Naive thymus-derived CD8-positive, alpha-beta T cell (primary cell): Measurements from ENCODE around the gene HECTD1. TPM values are rescaled to one million over a fixed set of nuclear protein-coding genes. Genes with fewer than 3 reads are reported as not detected.
"Not testable (repeated sequence)": the region's sequence is repeated elsewhere in the genome, so short reads cannot be mapped to it uniquely, and the experiment has no call there.

Source experiments
- ATAC-seq, 2 donors: fragments of 150-1000 bp; cut with Tn5 transposase in 1 of 2; sonication (Bioruptor Pico), chemical (Tn5 transposase) in 1 of 2; 1 replicate in 1 of 2; 2 replicates in 1 of 2; pipeline ENCODE4 v1.10.0; 2021; ENCODE audit warnings: mild to moderate bottlenecking in 2 of 2, moderate library complexity in 2 of 2
- POLR2A ChIA-PET: fragments of 350-600 bp; sonication (Branson Sonifier 250); formaldehyde crosslinking; loops from one replicate; lab custom pipeline; 2021; ENCODE audit warnings: antibody characterized with exemption; lab: Charles Lee
- DNase-seq, 10 donors: peaks; one replicate each; pipeline versions ENCODE4 v3.0.0 to v3.0.0-alpha.2; 2020 to 2022
- H3K27ac Mint-ChIP-seq, 10 donors: one replicate each; pipeline ENCODE4 v1.8.0; 2020 to 2022; ENCODE audit warnings: mild to moderate bottlenecking in 10 of 10, mixed read lengths in 10 of 10, moderate library complexity in 4 of 10, inconsistent platforms in 1 of 10
- H3K27me3 Mint-ChIP-seq, 5 donors: one replicate each; pipeline ENCODE4 v1.8.0; 2021 to 2022; ENCODE audit warnings: mixed read lengths in 5 of 5
- H3K36me3 Mint-ChIP-seq, 3 donors: one replicate each; pipeline ENCODE4 v1.8.0; 2020 to 2022; ENCODE audit warnings: mixed read lengths in 3 of 3, mild to moderate bottlenecking in 2 of 3, inconsistent platforms in 1 of 3
- H3K4me1 Mint-ChIP-seq, 4 donors: one replicate each; pipeline ENCODE4 v1.8.0; 2021 to 2022; ENCODE audit warnings: mixed read lengths in 4 of 4
- H3K4me3 Mint-ChIP-seq, 10 donors: one replicate each; pipeline ENCODE4 v1.8.0; 2020 to 2022; ENCODE audit warnings: mild to moderate bottlenecking in 10 of 10, mixed read lengths in 10 of 10, moderate library complexity in 6 of 10, inconsistent platforms in 1 of 10
- H3K9me3 Mint-ChIP-seq, 9 donors: one replicate each; pipeline ENCODE4 v1.8.0; 2020 to 2022; ENCODE audit warnings: mixed read lengths in 9 of 9, mild to moderate bottlenecking in 3 of 9, inconsistent platforms in 1 of 9, moderate library complexity in 1 of 9
- polyA plus RNA-seq, 3 donors: library from polyadenylated mRNA; unstranded; fragments of 300-500 nt; fragmentation: Illumina TruSeq; gene quantifications; one replicate each; pipeline ENCODE4 v1.2.3, GENCODE V29; 2021
- total RNA-seq, 8 experiments: library from RNA in 2 of 8; stranded (reverse) in 2 of 8; gene quantifications; one replicate each; pipeline ENCODE4 v1.2.3 and lab custom pipeline; 2021 to 2026

The HECTD1 gene
- total and polyA plus RNA-seq, 5 experiments from 2014 or later = 20.1 to 166 (median 30.8) TPM

GRCh38 chr14:31071151-31071550, 136.4 kb downstream of the HECTD1 start:
- H3K27me3 Mint-ChIP-seq = no peaks in the 10 kb centered on the region
- H3K9me3 Mint-ChIP-seq = peaks cover 0 to 9% (median 3%) of the 10 kb centered on the region in 9 donors

GRCh38 chr14:31070431-31070830, 137.2 kb downstream of the HECTD1 start:
- Mint-ChIP-seq H3K4me1 (no peaks in the 10 kb centered on the region), H3K9me3 (peaks cover 0 to 8% (median 3%) of the 10 kb centered on the region in 9 donors), H3K4me3 (no peak overlapping the region), H3K36me3 (peaks cover 9 to 74% (median 32%) of the 10 kb centered on the region in 3 donors), H3K27me3 (no peaks in the 10 kb centered on the region), H3K27ac (peak overlapping the region in 2 of 10 donors; percentile 41 to 52)
- ATAC-seq (no peak), DNase-seq (no peak)
- POLR2A ChIA-PET = no interaction called here

More at GRCh38 chr14:31071151-31071550, 136.4 kb downstream of the HECTD1 start:
- Mint-ChIP-seq H3K36me3 (peaks cover 10 to 79% (median 32%) of the 10 kb centered on the region in 3 donors), H3K4me3 (no peak overlapping the region), H3K27ac (peak overlapping the region in 1 of 10 donors; percentile 46), H3K4me1 (no peaks in the 10 kb centered on the region)
- ATAC-seq (no peak), DNase-seq (no peak)
- POLR2A ChIA-PET = no interaction called here

GRCh38 chr14:31069343-31069742, 138.2 kb downstream of the HECTD1 start:
- H3K27ac Mint-ChIP-seq = no peak overlapping the region
- POLR2A ChIA-PET = no interaction called here
- H3K4me1 Mint-ChIP-seq = no peaks in the 10 kb centered on the region
- ATAC-seq (no peak), DNase-seq (no peak)
- no peak overlapping the region for H3K4me3 Mint-ChIP-seq
- no peaks in the 10 kb centered on the region for H3K9me3 Mint-ChIP-seq
- no peaks in the 10 kb centered on the region for H3K27me3 Mint-ChIP-seq
- peaks cover 3 to 66% (median 26%) of the 10 kb centered on the region in 3 donors for H3K36me3 Mint-ChIP-seq

GRCh38 chr14:31068235-31068634, 139.4 kb downstream of the HECTD1 start:
- H3K27ac Mint-ChIP-seq = peak overlapping the region in 1 of 10 donors; percentile 29
- ATAC-seq (no peak), DNase-seq (no peak)
- no peaks in the 10 kb centered on the region for H3K4me1 Mint-ChIP-seq
- no peaks in the 10 kb centered on the region for H3K27me3 Mint-ChIP-seq
- POLR2A ChIA-PET = no interaction called here
- H3K4me3 Mint-ChIP-seq = no peak overlapping the region
- no peaks in the 10 kb centered on the region for H3K9me3 Mint-ChIP-seq
- H3K36me3 Mint-ChIP-seq = peaks cover 3 to 62% (median 25%) of the 10 kb centered on the region in 3 donors

GRCh38 chr14:31062908-31063307, 144.7 kb downstream of the HECTD1 start:
- H3K4me3 Mint-ChIP-seq, DNase-seq, POLR2A ChIA-PET, H3K9me3 Mint-ChIP-seq, ATAC-seq, H3K27me3 Mint-ChIP-seq, H3K27ac Mint-ChIP-seq: not testable (repeated sequence)
- Mint-ChIP-seq H3K4me1 (peaks cover 7 to 15% (median 12%) of the 10 kb centered on the region in 4 donors), H3K36me3 (peaks cover 0 to 21% (median 9%) of the 10 kb centered on the region in 3 donors)

GRCh38 chr14:31060253-31060875, 147.2 kb downstream of the HECTD1 start:
- POLR2A ChIA-PET = no interaction called here
- H3K4me1 Mint-ChIP-seq = peaks cover 8 to 25% (median 14%) of the 10 kb centered on the region in 4 donors
- H3K36me3 Mint-ChIP-seq = peaks cover 0 to 9% (median 0%) of the 10 kb centered on the region in 3 donors
- no peaks in the 10 kb centered on the region for H3K9me3 Mint-ChIP-seq
- DNase-seq (no peak), ATAC-seq (no peak)
- H3K27ac Mint-ChIP-seq = peak overlapping the region in 1 of 10 donors; percentile 32
- H3K4me3 Mint-ChIP-seq = no peak overlapping the region
- no peaks in the 10 kb centered on the region for H3K27me3 Mint-ChIP-seq

- H3K4me3 Mint-ChIP-seq = no peak overlapping the region
- peaks cover 0 to 9% (median 0%) of the 10 kb centered on the region in 3 donors for H3K36me3 Mint-ChIP-seq
- no peaks in the 10 kb centered on the region for H3K27me3 Mint-ChIP-seq
- peak overlapping the region in 1 of 10 donors; percentile 76 for H3K27ac Mint-ChIP-seq
- H3K9me3 Mint-ChIP-seq = no peaks in the 10 kb centered on the region
- POLR2A ChIA-PET = no interaction called here
- DNase-seq (no peak), ATAC-seq (no peak)
- peaks cover 8 to 25% (median 14%) of the 10 kb centered on the region in 4 donors for H3K4me1 Mint-ChIP-seq
Observed at GRCh38 chr14:31059152-31059924, 148.3 kb downstream of the HECTD1 start.

- ATAC-seq (no peak), DNase-seq (no peak)
- peak overlapping the region in 3 of 10 donors; percentile 18 to 69 (median 48) for H3K27ac Mint-ChIP-seq
- no peaks in the 10 kb centered on the region for H3K27me3 Mint-ChIP-seq
- H3K4me3 Mint-ChIP-seq = no peak overlapping the region
- no peaks in the 10 kb centered on the region for H3K9me3 Mint-ChIP-seq
- POLR2A ChIA-PET = no interaction called here
- peaks cover 0 to 6% (median 0%) of the 10 kb centered on the region in 3 donors for H3K36me3 Mint-ChIP-seq
- peaks cover 8 to 27% (median 14%) of the 10 kb centered on the region in 4 donors for H3K4me1 Mint-ChIP-seq
Observed at GRCh38 chr14:31057701-31058364, 149.8 kb downstream of the HECTD1 start.

GRCh38 chr14:31057035-31057434, 150.6 kb downstream of the HECTD1 start:
- ATAC-seq (no peak), DNase-seq (no peak)
- H3K4me3 Mint-ChIP-seq = no peak overlapping the region
- no peaks in the 10 kb centered on the region for H3K27me3 Mint-ChIP-seq
- POLR2A ChIA-PET = no interaction called here
- H3K4me1 Mint-ChIP-seq = peaks cover 8 to 27% (median 14%) of the 10 kb centered on the region in 4 donors
- H3K9me3 Mint-ChIP-seq = no peaks in the 10 kb centered on the region
- H3K27ac Mint-ChIP-seq = peak overlapping the region in 1 of 10 donors; percentile 67
- H3K36me3 Mint-ChIP-seq = peaks cover 0 to 6% (median 0%) of the 10 kb centered on the region in 3 donors

- not testable (repeated sequence) for H3K27ac Mint-ChIP-seq, DNase-seq, H3K9me3 Mint-ChIP-seq, ATAC-seq, H3K27me3 Mint-ChIP-seq, H3K4me3 Mint-ChIP-seq
- Mint-ChIP-seq H3K36me3 (peaks cover 0 to 13% (median 0%) of the 10 kb centered on the region in 3 donors), H3K4me1 (peaks cover 2 to 13% (median 5%) of the 10 kb centered on the region in 4 donors)
- POLR2A ChIA-PET = interaction anchor here (0.7 kb wide), 1 partner anchor 48 kb away, joined by 4 read pairs; no protein-coding TSS in a partner anchor
Observed at GRCh38 chr14:31052905-31053586, 154.5 kb downstream of the HECTD1 start.

GRCh38 chr14:31051511-31051910, 156.1 kb downstream of the HECTD1 start:
- DNase-seq = no peak
- no peaks in the 10 kb centered on the region for H3K9me3 Mint-ChIP-seq
- peaks cover 0 to 15% (median 0%) of the 10 kb centered on the region in 3 donors for H3K36me3 Mint-ChIP-seq
- H3K4me3 Mint-ChIP-seq = no peak overlapping the region
- ATAC-seq = no peak
- POLR2A ChIA-PET = interaction anchor here (0.6 kb wide), 1 partner anchor 197 kb away, joined by 3 read pairs; no protein-coding TSS in a partner anchor
- H3K4me1 Mint-ChIP-seq = peaks cover 0 to 5% (median 4%) of the 10 kb centered on the region in 4 donors
- H3K27me3 Mint-ChIP-seq = no peaks in the 10 kb centered on the region
- H3K27ac Mint-ChIP-seq = no peak overlapping the region

- no peaks in the 10 kb centered on the region for H3K27me3 Mint-ChIP-seq
- no peaks in the 10 kb centered on the region for H3K9me3 Mint-ChIP-seq
- H3K36me3 Mint-ChIP-seq = peaks cover 0 to 15% (median 0%) of the 10 kb centered on the region in 3 donors
- POLR2A ChIA-PET = interaction anchor here (0.6 kb wide), 1 partner anchor 196 kb away, joined by 3 read pairs; no protein-coding TSS in a partner anchor
- no peak overlapping the region for H3K27ac Mint-ChIP-seq
- H3K4me3 Mint-ChIP-seq = no peak overlapping the region
- ATAC-seq (no peak), DNase-seq (no peak)
- peaks cover 0 to 8% (median 4%) of the 10 kb centered on the region in 4 donors for H3K4me1 Mint-ChIP-seq
Observed at GRCh38 chr14:31051023-31051422, 156.6 kb downstream of the HECTD1 start.
